ENCODE measurements around the gene ERCC1. TPM values are rescaled to one million over a fixed set of nuclear protein-coding genes. Genes with fewer than 3 reads are reported as not detected.

Gene ERCC1
- total RNA-seq, 1 experiment from 2014 or later, result 103 TPM

- TF ChIP-seq ZBTB33 (IDR thresholded peaks at IDR 0.05; ENCODE audit: extremely low read depth, insufficient replicate concordance, low read length), result peak; percentile 9
- TF ChIP-seq RAD21 (IDR thresholded peaks at IDR 0.05; ENCODE audit: low read depth), result no peak
- TF ChIP-seq FOSL1 (IDR thresholded peaks at IDR 0.05; ENCODE audit: low read depth), result no peak
Measured at GRCh38 chr19:45404557-45405434, 18.9 kb downstream of the ERCC1 start, which contains the start of gene PPP1R13L (continued).

- peaks cover 76% of the 10 kb centered on the region for H3K79me2 ChIP-seq (ENCODE audit: insufficient read depth, low read length)
Measured at GRCh38 chr19:45403781-45404556, 19.7 kb downstream of the ERCC1 start.

More at GRCh38 chr19:45403781-45404556, 19.7 kb downstream of the ERCC1 start:
- peak overlapping the region; percentile 83 to 99 for H3K4me3 ChIP-seq (replicated peaks in 1 of 2; ENCODE audit: low read depth in 1 of 2, low read length in 2 of 2)
- no peaks in the 10 kb centered on the region for H3K27me3 ChIP-seq (ENCODE audit: insufficient read depth, low read length)
- peak overlapping the region; percentile 87 for H3K27ac ChIP-seq (ENCODE audit: low read depth, low read length)
- intact Hi-C loops (cut with micrococcal nuclease), result no loop called here
- CTCF ChIA-PET, result interaction anchor here (0.7 to 2.7 kb wide), 10 partner anchors 9 to 239 kb away, joined by 3 to 22 read pairs (median 4); no protein-coding TSS in a partner anchor
- POLR2A ChIA-PET, result interaction anchor here (0.8 to 3.1 kb wide), 4 partner anchors 21 to 238 kb away, joined by 4 to 16 read pairs (median 5); partner anchors contain the start of gene FOSB
- peak; percentile 31 for ATAC-seq
- H3K4me1 ChIP-seq (ENCODE audit: control insufficient read depth in 1 of 2, insufficient read depth in 2 of 2, low read length in 2 of 2), result peaks cover 27 to 61% of the 10 kb centered on the region in 2 experiments
- DNase-seq (ENCODE audit: low read depth, low spot score), result no peak
- no peaks in the 10 kb centered on the region for H3K9me2 ChIP-seq (ENCODE audit: insufficient read depth)
- H3K9me3 ChIP-seq (ENCODE audit: control insufficient read depth in 1 of 2, insufficient read depth in 1 of 2, low read depth in 1 of 2, low read length in 2 of 2), result no peaks in the 10 kb centered on the region
- TF ChIP-seq SRF (IDR thresholded peaks at IDR 0.05; ENCODE audit: low read depth), result peak; percentile 77; the same call in 1 of the 2 replicates
- peak; percentile 50 to 92 (median 86); a peak in 5 of 6 replicates for TF ChIP-seq CTCF (IDR thresholded peaks at IDR 0.05 in 2 of 3, conservative IDR thresholded peaks at IDR 0.05 in 1 of 3; ENCODE audit: borderline replicate concordance in 1 of 3, insufficient read depth in 1 of 3, low read depth in 2 of 3, low read length in 2 of 3)
- peak; percentile 55; the same call in 1 of the 2 replicates for TF ChIP-seq POLR2AphosphoS5 (IDR thresholded peaks at IDR 0.05; ENCODE audit: low read depth, low read length)
- no peak for TF ChIP-seq CEBPB (IDR thresholded peaks at IDR 0.05; ENCODE audit: low read depth)
- TF ChIP-seq SP1 (IDR thresholded peaks at IDR 0.05; ENCODE audit: low read depth), result peak; percentile 34; the same call in 1 of the 2 replicates
- no peak for TF ChIP-seq FOSL1 (IDR thresholded peaks at IDR 0.05; ENCODE audit: low read depth)
- TF ChIP-seq EGR1 (IDR thresholded peaks at IDR 0.05; ENCODE audit: low read depth), result peak; percentile 72
- TF ChIP-seq SIN3A (IDR thresholded peaks at IDR 0.05; ENCODE audit: low read depth), result peak; percentile 10; the same call in 1 of the 2 replicates
- H4K20me1 ChIP-seq (ENCODE audit: insufficient read depth), result no peaks in the 10 kb centered on the region
- peak overlapping the region; percentile 78 for H3K4me2 ChIP-seq (ENCODE audit: low read length)
- H2AFZ ChIP-seq (ENCODE audit: low read depth, low read length, poor library complexity, severe bottlenecking), result no peak overlapping the region
- BruUV-seq (replicated peaks), result no TSS peak
- H3K36me3 ChIP-seq (ENCODE audit: control insufficient read depth in 1 of 2, insufficient read depth in 2 of 2, low read length in 2 of 2), result peaks cover 0 to 10% of the 10 kb centered on the region in 2 experiments; a peak in 1 of 4 replicates
- RAD21 ChIA-PET (ENCODE audit: low non-redundant PET in 1 of 2, low total read pairs in 2 of 2, uncharacterized antibody in 2 of 2, unreplicated experiment in 2 of 2), result interaction anchor here in 1 of 2 experiments (1.2 kb wide), 1 partner anchor 75 kb away, joined by 3 read pairs; no protein-coding TSS in a partner anchor
- H3K9ac ChIP-seq (ENCODE audit: low read length), result peak overlapping the region; percentile 79
